ENCODE measurements around the gene S100A7.
"Not testable (repeated sequence)": the region's sequence is repeated elsewhere in the genome, so short reads cannot be mapped to it uniquely, and the experiment has no call there.

S100A7 gene

GRCh38 chr1:153429266-153430165 lies 30.9 kb downstream of the S100A7 start:
- DNase-seq = no peak

DNA sequence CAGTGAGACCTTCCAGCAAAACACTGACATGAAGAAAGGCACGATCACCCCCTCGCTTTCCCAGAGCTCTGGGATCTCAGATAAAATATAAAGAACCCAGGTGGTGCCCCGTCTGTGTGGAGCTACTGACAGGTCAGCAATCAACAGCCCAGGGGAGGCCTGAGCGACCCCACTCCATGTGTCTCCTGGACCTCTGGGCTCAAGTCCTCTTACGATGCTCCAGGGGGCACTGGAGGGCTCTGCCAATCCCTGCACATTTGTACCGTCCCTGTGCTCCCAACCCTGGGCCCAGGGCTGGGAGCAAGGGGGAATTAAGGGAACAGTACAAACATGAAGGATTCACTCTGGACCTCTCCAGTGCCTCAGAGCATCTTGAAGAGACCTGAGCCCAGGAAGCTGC lies 31.7 kb downstream of the S100A7 start:
- DNase-seq = no peak

DNA sequence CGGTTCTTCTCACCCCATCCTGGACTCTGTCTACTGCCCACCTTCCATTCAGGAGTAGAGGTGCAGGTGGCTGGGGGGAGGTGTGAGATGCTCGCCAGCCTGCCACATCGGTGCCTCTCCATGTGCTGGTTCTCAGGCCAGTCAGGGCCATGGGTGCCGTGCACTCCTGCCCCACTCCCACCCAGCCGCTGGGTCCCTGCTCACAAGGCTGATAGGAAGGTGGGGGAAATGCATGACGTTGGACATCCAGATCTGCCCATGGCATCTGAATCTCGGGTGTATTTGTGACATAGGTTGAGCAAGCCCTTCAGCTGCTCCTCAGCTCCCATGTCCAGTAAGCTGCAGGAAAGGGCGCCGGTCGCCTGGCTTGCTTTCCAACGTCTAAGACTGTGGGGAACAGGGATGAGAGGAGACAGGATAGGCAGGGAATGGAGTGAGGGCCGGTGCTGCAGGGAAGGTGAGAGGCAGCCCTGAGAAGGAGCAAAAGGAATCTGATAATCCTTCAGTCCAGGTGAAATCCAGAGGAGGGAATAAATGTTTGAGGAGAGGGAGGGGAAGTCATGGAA lies 32.3 kb downstream of the S100A7 start:
- no peak for DNase-seq

DNA sequence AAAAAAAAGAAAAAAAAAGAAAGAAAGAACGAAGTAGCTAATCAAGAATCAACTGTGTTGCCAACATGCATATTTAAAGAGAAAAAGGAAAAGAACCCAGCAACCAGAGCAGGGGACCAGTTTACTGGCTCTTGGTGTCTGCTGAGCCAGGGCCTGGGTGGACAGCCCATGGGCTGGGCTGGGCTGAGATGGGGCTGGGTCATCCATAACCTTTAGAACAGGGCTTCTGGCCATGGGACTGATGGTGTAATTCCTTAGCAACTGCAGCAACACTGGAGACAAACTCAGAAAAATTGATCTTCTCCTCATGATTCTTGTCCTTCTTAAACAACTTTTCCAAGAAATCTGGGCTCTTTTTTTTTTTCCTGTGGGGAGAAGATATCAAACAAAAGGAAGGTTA lies 33.6 kb downstream of the S100A7 start:
- no peak for DNase-seq

- peak; percentile 70 for DNase-seq
Measured at GRCh38 chr1:153422450-153423068, 37.9 kb downstream of the S100A7 start.

GRCh38 chr1:153420306-153420705 lies 40.1 kb downstream of the S100A7 start:
- no peak for DNase-seq

- not testable (repeated sequence) for DNase-seq
Measured at GRCh38 chr1:153419436-153419793, 41.0 kb downstream of the S100A7 start.

GRCh38 chr1:153418758-153419435 lies 41.6 kb downstream of the S100A7 start:
- DNase-seq = not testable (repeated sequence)

DNA sequence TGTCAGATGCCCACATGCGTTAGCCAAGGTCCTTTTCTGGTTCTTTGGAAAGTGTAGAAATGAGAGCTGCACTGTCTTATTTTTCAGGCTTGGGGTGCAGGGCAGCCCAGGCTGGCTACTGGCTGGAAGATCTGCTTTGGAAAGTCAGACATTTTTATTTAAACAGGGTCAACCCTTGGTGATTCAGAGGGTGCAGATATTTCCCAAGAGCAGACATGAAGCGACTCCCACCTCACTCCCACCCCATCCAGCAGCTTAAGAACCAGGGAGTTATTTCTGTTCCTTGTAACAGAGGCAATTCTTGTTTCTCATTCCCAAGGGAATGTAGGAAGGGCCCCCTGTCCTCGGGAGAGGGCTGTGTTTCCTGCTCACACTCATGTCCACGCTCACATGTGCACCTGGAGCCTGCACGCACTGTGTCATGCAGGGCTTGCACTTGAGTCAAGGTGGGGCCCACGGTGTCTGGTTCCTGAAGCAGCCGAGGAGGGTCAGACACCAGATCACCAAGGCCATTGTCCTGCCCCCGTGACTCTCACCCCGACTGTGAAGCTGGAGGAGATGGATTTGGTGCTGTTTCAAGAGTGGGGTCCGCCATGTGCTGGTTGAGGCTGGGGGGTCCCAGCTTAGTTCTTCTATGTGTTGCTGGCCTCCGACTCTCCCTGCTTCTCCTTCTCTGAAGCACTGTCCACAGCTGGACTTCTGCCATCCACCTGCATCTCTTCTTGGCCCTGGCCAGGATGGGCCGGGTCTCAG lies 43.1 kb downstream of the S100A7 start:
- DNase-seq = no peak

- no peak for DNase-seq
Measured at GRCh38 chr1:153415850-153416570, 44.4 kb downstream of the S100A7 start, which contains the start of gene S100A7A. Gene S100A7A (plus strand): TSS chr1:153416520. CDS start chr1:153418083, 1,563 bp downstream.

DNA sequence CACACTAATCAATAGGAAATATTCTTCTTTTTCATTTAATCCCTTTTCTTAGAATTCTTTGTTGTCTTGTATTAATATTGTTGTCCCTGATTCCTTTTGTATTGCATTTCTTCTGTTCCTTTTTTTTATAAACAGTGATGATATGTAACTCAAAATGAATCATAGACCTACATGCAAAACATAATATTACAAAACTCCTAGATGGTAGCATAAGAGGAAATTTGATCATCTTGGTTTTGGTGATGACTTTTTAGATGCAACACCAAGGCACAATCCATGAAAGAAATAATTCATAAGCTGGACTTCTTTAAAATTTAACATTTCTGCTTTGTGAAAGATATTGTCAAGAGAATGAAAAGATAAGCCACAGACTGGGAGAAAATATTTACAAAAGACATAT lies 46.5 kb downstream of the S100A7 start:
- not testable (repeated sequence) for DNase-seq

Data from activated T-cell treated with anti-CD3 and anti-CD28 coated beads, Interleukin-2, amount 50 U/mL, for 1 hour (primary cell).